H1 (cell line): Measurements from ENCODE around the gene TMEM202. TPM values are rescaled to one million over a fixed set of nuclear protein-coding genes. Genes with fewer than 3 reads are reported as not detected.

ENCODE experiments used
- CTCF ChIA-PET: fragments of 300-600 bp; sonication (Branson Sonifier 250); formaldehyde crosslinking; loops from one replicate; lab custom pipeline; 2021; ENCODE audit not compliant: partially characterized antibody; lab: Charles Lee
- POLR2A ChIA-PET: fragments of 300-600 bp; sonication (Branson Sonifier 250); formaldehyde crosslinking; loops from one replicate; lab custom pipeline; 2021; ENCODE audit warnings: inconsistent platforms; ENCODE audit not compliant: partially characterized antibody; lab: Charles Lee
- DNase-seq, 2 experiments: peaks; one replicate each; pipeline versions ENCODE4 v3.0.0 to v3.0.0-alpha.2; 2010 to 2022; ENCODE audit warnings: low spot score in 2 of 2, low read depth in 1 of 2, mixed read lengths in 1 of 2
- FAIRE-seq: peaks from 2 replicates; lab custom pipeline; 2011; peaks lifted over from hg19 to GRCh38; lab: Jason Lieb, UNC
- H2AFZ ChIP-seq: 2 replicates; pipeline ENCODE4 v1.8.1; 2012; ENCODE audit warnings: low read length, inconsistent platforms
- H2AK5ac ChIP-seq: 2 replicates; pipeline ENCODE4 v1.6.1; 2013; ENCODE audit warnings: low read depth, low read length
- H2BK120ac ChIP-seq: replicated peaks from 2 replicates; pipeline ENCODE3; 2013; ENCODE audit warnings: low read depth, low read length, inconsistent platforms
- H2BK12ac ChIP-seq: 2 replicates; pipeline ENCODE4 v1.6.1; 2013; ENCODE audit warnings: low read depth, low read length
- H2BK15ac ChIP-seq: 2 replicates; pipeline ENCODE4 v1.6.1; 2013; ENCODE audit warnings: low read length
- H2BK20ac ChIP-seq: 2 replicates; pipeline ENCODE4 v1.6.1; 2013; ENCODE audit warnings: low read length
- H2BK5ac ChIP-seq: 2 replicates; pipeline ENCODE4 v1.6.1; 2013; ENCODE audit warnings: low read depth, low read length
- H3K14ac ChIP-seq: 2 replicates; pipeline ENCODE4 v1.6.1; 2013; ENCODE audit warnings: inconsistent platforms; ENCODE audit not compliant: insufficient read length
- H3K18ac ChIP-seq: 2 replicates; pipeline ENCODE4 v1.6.1; 2013; ENCODE audit warnings: low read length; ENCODE audit errors: extremely low read depth
- H3K23ac ChIP-seq: 2 replicates; pipeline ENCODE4 v1.6.1; 2013; ENCODE audit warnings: inconsistent platforms; ENCODE audit not compliant: insufficient read length
- H3K23me2 ChIP-seq: 2 replicates; pipeline ENCODE4 v1.6.1; 2013; ENCODE audit warnings: low read depth, low read length
- H3K27ac ChIP-seq: 2 replicates; pipeline ENCODE4 v1.6.1; 2011; ENCODE audit warnings: low read depth, low read length, inconsistent platforms
- H3K27me3 ChIP-seq, 4 experiments: replicated peaks in 1 of 4; 1 replicate in 1 of 4; 2 replicates in 3 of 4; pipeline versions ENCODE4 v1.6.1 to v1.8.1; 2011 to 2013; ENCODE audit warnings: low read length in 3 of 4, mild to moderate bottlenecking in 3 of 4, inconsistent platforms in 2 of 4, mixed read lengths in 2 of 4, moderate library complexity in 1 of 4; ENCODE audit not compliant: control insufficient read depth in 3 of 4, insufficient read depth in 3 of 4; ENCODE audit errors: extremely low read depth in 1 of 4
- H3K36me3 ChIP-seq, 4 experiments: 2 replicates each; pipeline versions ENCODE4 v1.6.1 to v1.8.1; 2011 to 2013; ENCODE audit warnings: mild to moderate bottlenecking in 4 of 4, low read length in 3 of 4, moderate library complexity in 2 of 4, control low read depth in 1 of 4, inconsistent platforms in 1 of 4; ENCODE audit not compliant: insufficient read depth in 4 of 4, control insufficient read depth in 2 of 4
- H3K4ac ChIP-seq: replicated peaks from 2 replicates; pipeline ENCODE3; 2013; ENCODE audit warnings: low read length, low read depth, mixed read lengths, inconsistent platforms; ENCODE audit not compliant: insufficient read length
- H3K4me1 ChIP-seq, 4 experiments: replicated peaks in 1 of 4; 1 replicate in 1 of 4; 2 replicates in 3 of 4; pipeline versions ENCODE4 v1.6.1 to v1.8.1; 2011 to 2013; ENCODE audit warnings: low read length in 3 of 4, inconsistent platforms in 2 of 4, mixed read lengths in 1 of 4; ENCODE audit not compliant: insufficient read depth in 4 of 4, control insufficient read depth in 3 of 4
- H3K4me2 ChIP-seq, 2 experiments: 2 replicates each; pipeline versions ENCODE4 v1.6.1 to v1.8.1; 2011 to 2013; ENCODE audit warnings: low read depth in 2 of 2, low read length in 2 of 2, control low read depth in 1 of 2, inconsistent platforms in 1 of 2, mild to moderate bottlenecking in 1 of 2; ENCODE audit not compliant: insufficient read depth in 1 of 2
- H3K4me3 ChIP-seq, 4 experiments: fragments of 200-600, 300-600 bp in 1 of 4; sonication (generic), shearing (Covaris generic), sonication (Bioruptor Twin) in 1 of 4; 2 replicates each; pipeline versions ENCODE4 v1.5.1 to v1.8.1; 2011 to 2016; ENCODE audit warnings: low read length in 4 of 4, low read depth in 3 of 4, control low read depth in 2 of 4, inconsistent platforms in 2 of 4, mild to moderate bottlenecking in 2 of 4, mixed read lengths in 1 of 4, moderate library complexity in 1 of 4; ENCODE audit not compliant: insufficient read depth in 2 of 4; ENCODE audit errors: extremely low read depth in 1 of 4
- H3K56ac ChIP-seq: replicated peaks from 2 replicates; pipeline ENCODE3; 2013; ENCODE audit warnings: low read depth, mild to moderate bottlenecking, mixed read lengths, low read length, inconsistent platforms; ENCODE audit not compliant: insufficient read length
- H3K79me1 ChIP-seq: 2 replicates; pipeline ENCODE4 v1.6.1; 2013; ENCODE audit warnings: low read depth, low read length, control low read depth
- H3K79me2 ChIP-seq, 2 experiments: 2 replicates each; pipeline versions ENCODE4 v1.6.1 to v1.8.1; 2012 to 2013; ENCODE audit warnings: low read length in 2 of 2, mild to moderate bottlenecking in 2 of 2, inconsistent platforms in 1 of 2; ENCODE audit not compliant: insufficient read depth in 2 of 2, control insufficient read depth in 1 of 2
- H3K9ac ChIP-seq, 4 experiments: replicated peaks in 1 of 4; 1 replicate in 1 of 4; 2 replicates in 3 of 4; pipeline versions ENCODE4 v1.6.1 to v1.8.1; 2011 to 2013; ENCODE audit warnings: low read depth in 3 of 4, low read length in 3 of 4, control low read depth in 2 of 4, mild to moderate bottlenecking in 2 of 4, moderate library complexity in 2 of 4, inconsistent platforms in 1 of 4; ENCODE audit errors: extremely low read depth in 1 of 4
- H3K9me3 ChIP-seq, 2 experiments: 2 replicates each; pipeline versions ENCODE4 v1.6.1 to v1.8.1; 2012 to 2013; ENCODE audit warnings: mild to moderate bottlenecking in 2 of 2, moderate library complexity in 2 of 2, control low read depth in 1 of 2, inconsistent platforms in 1 of 2, low read depth in 1 of 2, low read length in 1 of 2, mixed read lengths in 1 of 2; ENCODE audit not compliant: insufficient read depth in 2 of 2
- H4K20me1 ChIP-seq, 2 experiments: replicated peaks in 1 of 2; 2 replicates each; pipeline versions ENCODE3 to v1.8.1; 2011 to 2013; ENCODE audit warnings: inconsistent platforms in 2 of 2, low read length in 2 of 2, mild to moderate bottlenecking in 1 of 2; ENCODE audit not compliant: insufficient read depth in 2 of 2, control insufficient read depth in 1 of 2
- H4K5ac ChIP-seq: 2 replicates; pipeline ENCODE4 v1.6.1; 2013; ENCODE audit warnings: low read length, low read depth, mixed read lengths, inconsistent platforms; ENCODE audit not compliant: insufficient read length
- H4K8ac ChIP-seq: 2 replicates; pipeline ENCODE4 v1.8.0; 2013; ENCODE audit warnings: mild to moderate bottlenecking, moderate library complexity, low read length, inconsistent platforms; ENCODE audit not compliant: insufficient read depth; ENCODE audit errors: extremely low read depth
- H4K91ac ChIP-seq: replicated peaks from 2 replicates; pipeline ENCODE3; 2013; ENCODE audit warnings: low read length, mixed read lengths, inconsistent platforms; ENCODE audit not compliant: insufficient read length
- NRF1 ChIP-seq: IDR thresholded peaks from 2 replicates; pipeline ENCODE4 v1.6.1; 2011; ENCODE audit warnings: mild to moderate bottlenecking, low read depth, low read length, improper control_type of control experiment
- RXRA ChIP-seq: IDR thresholded peaks from 2 replicates; pipeline ENCODE4 v1.6.1; 2011; ENCODE audit warnings: low read depth, mild to moderate bottlenecking, low read length, moderate library complexity; ENCODE audit not compliant: insufficient read depth
- whole genome bisulfite sequencing, 2 experiments: shearing (Covaris generic) in 1 of 2; methylation state at CpG; one replicate each; pipeline versions ENCODE4 v1.1.6 to v1.1.7; 2013 to 2015; ENCODE audit warnings: low lambda C conversion rate in 2 of 2, mixed read lengths in 2 of 2, inconsistent platforms in 1 of 2, low coverage in 1 of 2, missing lambda C conversion rate in 1 of 2; ENCODE audit not compliant: insufficient replicate concordance in 2 of 2, insufficient coverage in 1 of 2, insufficient read length in 1 of 2; ENCODE audit errors: extremely low coverage in 1 of 2, missing lambda C conversion rate in 1 of 2; 5-methylcytosine and 5-hydroxymethylcytosine counted together
- polyA plus RNA-seq, 7 experiments: library from polyadenylated mRNA; depleted of rRNA in 3 of 7; stranded (reverse) in 5 of 7; unstranded in 2 of 7; fragments of >200 nt in 5 of 7; fragments of 200-250 nt in 2 of 7; gene quantifications; 1 replicate in 5 of 7; 2 replicates in 1 of 7; 4 replicates in 1 of 7; pipeline versions ENCODE4 v1.2.1 to v1.2.3, GENCODE V29; 2011 to 2013; ENCODE audit warnings: missing spikeins in 2 of 7, mixed read lengths in 2 of 7
- total RNA-seq: library from RNA; stranded (reverse); fragmentation: NEBNext Ultra II Directional; extraction: Animal tissue kit (Norgen Biotek cat#: 25700); gene quantifications from 2 replicates; pipeline ENCODE4 v1.2.1, GENCODE V29; 2021

TMEM202 gene
- total and polyA plus RNA-seq, 2 of the 8 experiments (the other 6 are each of a cell fraction or from before 2014, with no cell fraction given): not detected

GRCh38 chr15:72423256-72423655 lies 25.2 kb downstream of the TMEM202 start:
- no peak overlapping the region for H2AK5ac ChIP-seq
- no peak for DNase-seq
- H2BK12ac ChIP-seq: no peak overlapping the region
- no peak overlapping the region for H3K14ac ChIP-seq
- no peak overlapping the region for H3K18ac ChIP-seq
- H3K23me2 ChIP-seq: no peaks in the 10 kb centered on the region
- WGBS, 2 experiments: 89% methylated on average over 2 of the region's 2 CpGs; no CpG with 5 or more reads in 1 of the 2 experiments
- no peak overlapping the region for H3K56ac ChIP-seq
- H3K79me2 ChIP-seq: no peaks in the 10 kb centered on the region
- H2BK20ac ChIP-seq: no peak overlapping the region
- no peaks in the 10 kb centered on the region for H4K20me1 ChIP-seq
- CTCF ChIA-PET: no interaction called here
- no peak overlapping the region for H3K4ac ChIP-seq
- H3K27ac ChIP-seq: no peak overlapping the region
- H4K8ac ChIP-seq: no peak overlapping the region
- no peak overlapping the region for H3K4me3 ChIP-seq
- H2BK15ac ChIP-seq: no peak overlapping the region
- H3K9me3 ChIP-seq: peaks cover 12 to 16% of the 10 kb centered on the region in 2 experiments; a peak in 3 of 4 replicates
- no peak overlapping the region for H2BK120ac ChIP-seq
- H2BK5ac ChIP-seq: no peak overlapping the region
- H3K4me1 ChIP-seq: no peaks in the 10 kb centered on the region
- no peak for TF ChIP-seq RXRA
- no peak for TF ChIP-seq NRF1
- H3K36me3 ChIP-seq: no peaks in the 10 kb centered on the region
- POLR2A ChIA-PET: no interaction called here
- H3K27me3 ChIP-seq: peaks cover 0 to 1% (median 0%) of the 10 kb centered on the region in 4 experiments; a peak in 1 of 7 replicates
- H3K9ac ChIP-seq: no peak overlapping the region
- H2AFZ ChIP-seq: no peak overlapping the region
- H4K91ac ChIP-seq: no peak overlapping the region
- no peak overlapping the region for H3K23ac ChIP-seq
- no peaks in the 10 kb centered on the region for H3K79me1 ChIP-seq
- no peak for FAIRE-seq
- no peak overlapping the region for H4K5ac ChIP-seq
- no peak overlapping the region for H3K4me2 ChIP-seq
